C4-2B (cell line): ENCODE data around the gene OTOA.
"Not testable (repeated sequence)": the region's sequence is repeated elsewhere in the genome, so short reads cannot be mapped to it uniquely, and the experiment has no call there.

ENCODE experiments used
- H3K27ac ChIP-seq: fragments of 450-650 bp; 2 replicates; pipeline ENCODE4 v1.5.1; 2017
- CTCF ChIP-seq: fragments of 450-650 bp; conservative IDR thresholded peaks from 2 replicates; pipeline ENCODE4 v1.5.1; 2017; ENCODE audit warnings: mild to moderate bottlenecking

Gene OTOA

DNA sequence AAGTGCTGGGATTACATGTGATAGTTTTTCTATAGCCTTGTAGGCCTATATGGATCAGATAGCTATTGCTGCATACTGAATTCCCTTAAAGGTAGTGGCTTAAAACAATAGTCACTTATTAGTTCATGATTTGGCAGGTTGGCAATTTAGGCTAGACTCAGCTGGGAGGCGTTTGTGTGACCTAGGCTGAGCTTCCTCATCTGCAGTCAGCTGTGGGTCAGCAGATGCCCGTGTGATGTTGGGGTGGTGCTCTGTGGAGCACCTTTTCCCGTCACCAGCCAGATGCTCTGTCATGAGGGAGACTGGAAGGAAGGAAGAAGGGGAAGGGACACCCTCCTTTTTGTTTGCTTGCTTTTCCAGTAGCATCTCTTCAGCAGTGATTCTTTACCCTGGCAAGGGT is 129.5 kb downstream of the OTOA start:
- H3K27ac ChIP-seq, result not testable (repeated sequence)

- H3K27ac ChIP-seq, result not testable (repeated sequence)
These were observed 134.8 kb downstream of the OTOA start for GRCh38 chr16:21798601-21799000.

GRCh38 chr16:21801538-21802374 is 138.0 kb downstream of the OTOA start:
- not testable (repeated sequence) for H3K27ac ChIP-seq
- TF ChIP-seq CTCF, result peak; percentile 69

- H3K27ac ChIP-seq, result not testable (repeated sequence)
These were observed 138.6 kb downstream of the OTOA start for GRCh38 chr16:21802375-21802663.
